HUDEP-2 (cell line): ENCODE data around the gene RCC2.
"Not testable (repeated sequence)": the region's sequence is repeated elsewhere in the genome, so short reads cannot be mapped to it uniquely, and the experiment has no call there.

Experiments used
- DNase-seq, 76 experiments: peaks; one replicate each; lab custom pipeline; 2025; ENCODE audit not compliant: unreplicated experiment in 76 of 76; lab: John Stamatoyannopoulos, UW

The RCC2 gene

DNA sequence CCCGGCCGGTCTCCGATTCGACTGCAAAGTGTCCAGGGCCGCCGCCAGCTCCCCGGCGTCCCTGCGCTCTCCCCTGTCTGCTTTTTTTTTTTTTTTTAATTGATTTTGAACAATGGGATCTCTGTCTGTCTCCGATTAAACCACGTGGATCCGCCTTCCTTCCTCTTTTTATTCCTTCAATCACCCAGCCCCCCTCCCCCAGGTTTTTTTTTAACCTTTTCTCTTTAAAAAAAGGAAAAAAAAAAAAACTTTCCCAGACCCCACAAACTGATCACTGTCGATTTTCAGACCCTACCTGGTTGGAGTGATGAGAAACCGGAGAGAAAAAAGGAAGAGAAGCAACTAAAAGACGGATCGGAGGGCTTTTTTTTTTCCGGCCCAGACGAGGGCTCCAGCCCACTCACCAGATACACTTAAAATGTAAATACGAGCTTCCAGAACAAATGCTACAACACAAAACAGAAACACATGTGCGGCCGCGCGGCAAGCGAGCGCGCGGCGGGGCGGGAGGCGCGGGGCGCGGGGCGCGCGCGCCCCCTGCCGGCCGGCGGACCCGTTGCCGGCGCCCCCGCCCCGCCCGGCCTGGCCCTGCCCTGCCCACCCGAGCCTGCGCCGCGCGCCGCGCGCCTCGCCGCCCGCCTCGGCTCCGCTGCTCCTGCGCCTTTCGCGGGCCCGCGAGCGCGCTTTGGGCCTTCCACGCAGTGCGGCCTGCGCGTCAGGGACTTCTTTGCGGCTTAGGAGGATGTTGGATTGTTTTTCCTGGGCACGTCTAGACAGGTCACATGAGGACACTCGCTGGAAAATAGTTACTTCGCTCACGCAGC is at the start of gene RCC2:
Gene RCC2 (minus strand): TSS at position 428 of the 824 bp plus-strand sequence. CDS start 1,163 bp downstream, outside the sequence.
- DNase-seq = peak in 67 of 76 experiments; percentile 13 to 70 (median 46)

DNA sequence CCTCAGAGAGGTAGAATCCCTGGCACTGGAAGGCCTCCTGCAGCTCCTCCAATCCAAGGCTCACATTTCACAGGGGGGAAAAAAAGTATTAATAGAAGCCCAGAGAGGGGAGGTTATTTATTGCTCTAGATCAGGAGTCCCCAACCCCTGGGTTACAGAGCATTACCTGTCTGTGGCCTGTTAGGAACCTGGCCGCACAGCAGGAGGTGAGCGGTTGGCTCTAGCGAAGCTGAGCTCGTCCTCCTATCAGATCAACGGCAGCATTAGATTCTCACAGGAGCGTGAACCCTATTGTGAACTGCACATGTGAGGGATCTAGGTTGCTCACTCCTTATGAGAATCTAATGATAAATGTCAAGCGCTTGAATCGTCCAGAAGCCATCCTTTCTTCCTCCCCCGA is 46.8 kb upstream of the RCC2 start:
- no peak for DNase-seq

DNA sequence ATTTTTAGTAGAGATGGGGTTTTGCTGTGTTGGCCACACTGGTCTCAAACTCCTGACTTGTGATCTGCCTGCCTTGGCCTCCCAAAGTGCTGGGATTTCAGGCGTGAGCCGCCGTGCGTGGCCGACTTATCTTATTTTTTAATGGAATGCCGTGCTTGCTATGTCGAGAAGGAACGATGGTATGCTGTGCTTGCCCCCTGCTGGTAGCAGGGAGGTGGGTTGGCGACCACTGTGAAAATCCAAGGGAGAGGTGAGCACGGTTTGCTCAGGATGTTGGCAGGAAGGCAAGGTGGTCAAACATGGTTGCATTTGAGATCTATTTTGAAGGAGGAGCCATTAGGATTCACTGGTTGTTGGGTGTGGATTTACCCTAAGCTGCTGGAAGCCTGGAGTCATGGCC is 45.8 kb upstream of the RCC2 start:
- peak in 2 of 76 experiments; percentile 3 to 6 for DNase-seq

DNA sequence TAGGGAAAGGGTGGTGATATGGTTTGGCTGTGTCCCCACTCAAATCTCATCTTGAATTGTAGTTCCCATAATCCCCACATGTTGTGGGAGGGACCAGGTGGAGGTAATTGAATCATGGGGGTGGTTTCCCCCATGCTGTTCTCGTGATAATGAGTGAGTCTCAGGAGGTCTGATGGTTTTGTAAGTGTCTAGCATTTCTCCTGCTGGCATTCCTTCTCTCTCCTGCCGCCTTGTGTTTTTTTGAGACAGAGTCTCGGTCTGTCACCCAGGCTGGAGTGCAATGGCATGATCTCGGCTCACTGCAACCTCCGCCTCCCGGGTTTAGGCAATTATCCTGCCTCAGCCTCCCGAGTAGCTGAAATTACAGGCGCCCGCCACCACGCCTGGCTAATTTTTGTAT is 42.5 kb upstream of the RCC2 start:
- not testable (repeated sequence) for DNase-seq

DNA sequence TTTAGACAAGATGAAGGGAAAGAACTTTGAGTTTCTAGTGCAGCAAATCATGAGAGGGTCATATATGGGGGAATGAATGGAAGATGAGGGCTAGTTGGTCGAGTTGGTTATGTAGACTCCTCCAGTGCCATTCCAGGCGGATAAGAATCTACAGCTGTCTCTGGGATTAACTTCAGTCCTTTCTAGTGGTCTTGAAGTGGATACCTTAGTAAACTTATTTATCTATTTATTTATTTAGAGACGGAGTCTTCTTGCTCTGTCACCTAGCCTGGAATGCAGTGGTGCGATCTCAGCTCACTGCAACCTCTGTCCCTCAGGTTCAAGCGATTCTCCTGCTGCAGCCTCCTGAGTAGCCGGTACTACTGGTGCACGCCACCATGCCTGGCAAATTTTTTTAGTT is 41.4 kb upstream of the RCC2 start:
- no peak for DNase-seq

DNA sequence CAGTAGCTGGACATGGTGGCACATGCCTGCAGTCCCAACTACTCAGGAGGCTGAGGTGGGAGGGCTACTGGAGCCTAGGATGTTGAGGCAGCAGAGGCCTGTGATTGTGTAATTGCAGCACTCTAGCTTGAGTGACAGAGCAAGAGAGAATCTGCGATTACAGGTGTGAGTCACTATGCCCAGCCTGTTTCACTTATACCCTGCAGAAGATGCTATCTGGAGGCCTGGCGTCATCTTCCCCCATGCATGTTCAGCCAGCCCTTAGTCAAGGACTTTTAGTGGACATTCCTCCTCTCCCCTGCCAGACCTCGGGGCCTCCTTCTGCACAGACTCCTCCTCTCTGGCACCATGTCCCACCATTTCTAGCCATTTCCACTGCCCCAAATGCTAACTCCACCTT is 36.3 kb upstream of the RCC2 start:
- peak in 1 of 76 experiments; percentile 7 for DNase-seq

DNA sequence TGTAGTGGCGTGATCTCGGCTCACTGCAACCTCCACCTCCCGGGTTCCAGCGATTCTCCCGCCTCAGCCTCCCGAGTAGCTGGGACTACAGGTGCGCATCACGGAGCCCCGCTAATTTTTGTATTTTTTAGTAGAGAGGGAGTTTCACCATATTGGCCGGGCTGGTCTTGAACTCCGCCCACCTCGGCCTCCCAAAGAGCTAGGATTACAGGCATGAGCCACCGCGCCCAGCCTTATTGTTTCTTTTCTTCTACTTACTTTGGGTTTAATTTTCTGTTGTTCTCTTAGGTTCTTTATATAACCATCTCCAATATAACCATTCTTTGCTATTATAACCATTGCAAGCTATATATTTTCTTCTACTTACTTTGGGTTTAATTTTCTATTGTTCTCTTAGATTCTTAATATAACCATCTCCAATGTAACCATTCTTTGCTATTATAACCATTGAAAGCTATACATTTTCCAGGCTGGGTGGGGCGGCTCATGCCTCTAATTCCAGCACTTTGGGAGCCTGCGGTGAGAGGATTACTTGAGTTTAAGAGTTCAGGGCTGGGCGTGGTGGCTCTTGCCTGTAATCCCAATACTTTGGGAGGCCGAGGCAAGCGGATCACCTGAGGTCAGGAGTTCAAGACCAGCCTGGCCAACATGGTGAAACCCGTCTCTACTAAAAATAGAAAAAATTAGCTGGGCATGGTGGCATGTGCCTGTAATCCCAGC is 35.5 kb upstream of the RCC2 start:
- not testable (repeated sequence) for DNase-seq

DNA sequence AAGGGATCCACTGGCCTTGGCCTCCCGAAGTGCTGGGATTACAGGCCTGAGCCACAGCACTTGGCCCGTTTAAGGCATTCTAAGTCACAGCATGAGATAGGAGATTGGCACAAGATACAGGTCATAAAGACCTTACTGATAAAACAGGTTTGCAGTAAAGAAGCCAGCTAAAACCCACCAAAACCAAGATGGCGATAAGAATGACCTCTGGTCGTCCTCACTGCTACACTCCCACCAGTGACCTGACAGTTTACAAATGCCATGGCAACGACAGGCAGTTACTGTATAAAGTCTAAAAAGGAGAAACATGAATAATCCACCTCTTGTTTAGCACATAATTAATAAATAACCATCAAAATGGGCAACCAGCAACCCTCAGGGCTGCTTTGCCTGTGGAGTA is 33.3 kb upstream of the RCC2 start:
- DNase-seq = peak in 3 of 76 experiments; percentile 9 to 16 (median 15)

DNA sequence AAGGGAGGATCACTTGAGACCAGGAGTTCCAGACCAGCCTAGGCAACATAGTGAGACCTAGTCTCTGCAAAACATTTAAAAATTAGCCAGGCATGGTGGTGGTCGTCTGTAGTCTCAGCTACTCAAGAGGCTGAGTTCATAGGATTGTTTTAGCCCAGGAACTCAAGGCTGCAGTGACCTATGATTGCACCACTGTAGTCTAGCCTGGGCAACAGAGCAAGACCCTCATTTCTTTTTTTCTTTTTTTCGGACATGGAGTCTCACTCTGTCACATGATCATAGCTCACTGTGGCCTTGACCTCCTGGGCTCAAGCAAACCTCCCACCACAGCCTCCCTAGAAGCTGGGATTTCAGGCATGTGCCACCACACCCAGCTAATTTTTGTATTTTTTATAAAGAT is 31.9 kb upstream of the RCC2 start:
- DNase-seq = no peak

DNA sequence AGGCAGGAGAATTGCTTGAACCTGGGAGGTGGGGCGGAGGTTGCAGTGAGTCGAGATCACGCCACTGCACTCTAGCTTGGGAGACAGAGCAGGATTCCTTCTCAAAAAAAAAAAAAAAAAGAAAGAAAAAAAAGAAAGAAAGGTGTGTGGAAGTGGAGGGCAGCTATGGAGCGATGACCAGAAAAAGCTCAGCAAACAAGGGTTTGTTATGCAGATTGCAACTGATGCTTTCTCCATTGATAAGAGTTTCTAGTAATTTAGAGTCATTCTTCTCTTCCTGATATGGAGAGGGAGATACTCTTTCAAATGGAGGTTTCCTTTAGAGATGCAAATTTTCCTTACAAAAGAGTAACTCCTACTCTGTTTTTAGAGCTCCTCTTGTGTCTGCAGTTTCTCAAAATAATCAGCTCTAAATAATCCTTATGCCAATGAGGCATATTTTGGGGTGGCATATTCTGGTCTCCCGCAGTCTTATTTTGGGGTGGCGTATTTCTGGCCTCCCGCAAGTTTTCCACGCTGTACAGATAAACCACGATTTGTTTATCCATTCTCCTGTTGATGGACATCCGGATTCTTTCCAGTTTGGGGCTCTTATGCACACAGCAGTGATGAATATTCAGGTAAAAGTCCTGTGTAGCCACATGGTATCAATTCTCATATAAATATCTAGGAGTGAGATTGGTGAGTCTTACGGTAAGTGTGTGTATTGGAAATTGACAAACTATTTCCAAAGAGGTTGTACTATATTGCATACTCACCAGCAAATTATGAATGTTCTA is 30.7 kb upstream of the RCC2 start:
- no peak for DNase-seq

DNA sequence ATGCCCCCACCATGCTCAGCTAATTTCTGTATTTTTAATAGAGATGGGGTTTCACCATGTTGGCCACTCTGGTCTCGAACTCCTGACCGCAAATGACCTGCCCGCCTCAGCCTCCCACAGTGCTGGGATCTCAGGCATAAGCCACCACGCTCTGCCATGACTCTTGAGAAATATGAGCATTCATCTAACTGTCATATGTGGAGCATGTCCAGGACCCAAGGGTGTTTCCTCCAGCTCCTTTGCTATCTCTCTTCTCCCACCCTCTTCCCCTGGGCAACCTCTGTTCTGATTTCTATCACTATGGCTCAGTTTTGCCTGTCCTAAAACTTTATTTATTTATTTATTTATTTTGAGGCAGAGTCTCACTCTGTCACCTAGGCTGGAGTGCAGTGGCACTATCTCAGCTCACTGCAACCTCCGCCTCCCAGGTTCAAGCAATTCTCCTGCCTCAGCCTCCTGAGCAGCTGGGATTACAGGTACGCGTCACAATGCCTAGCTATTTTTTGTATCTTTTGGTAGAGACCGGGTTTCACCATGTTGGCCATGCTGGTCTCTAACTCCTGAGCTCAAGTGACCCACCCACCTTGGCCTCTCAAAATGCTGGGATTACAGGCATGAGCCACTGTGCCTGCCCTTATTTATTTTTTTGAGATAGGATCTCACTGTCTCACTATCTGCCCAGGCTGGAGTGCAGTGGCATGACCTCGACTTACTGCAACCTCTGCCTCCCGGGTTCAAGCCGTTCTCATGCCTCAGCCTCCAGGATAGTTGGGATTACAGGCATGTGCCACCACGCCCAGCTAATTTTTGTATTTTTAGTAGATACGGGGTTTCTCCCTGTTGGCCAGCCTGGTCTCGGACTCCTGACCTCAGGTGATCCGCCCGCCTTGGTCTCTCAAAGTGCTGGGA is 29.1 kb upstream of the RCC2 start:
- DNase-seq = peak in 2 of 76 experiments; percentile 5 to 10

DNA sequence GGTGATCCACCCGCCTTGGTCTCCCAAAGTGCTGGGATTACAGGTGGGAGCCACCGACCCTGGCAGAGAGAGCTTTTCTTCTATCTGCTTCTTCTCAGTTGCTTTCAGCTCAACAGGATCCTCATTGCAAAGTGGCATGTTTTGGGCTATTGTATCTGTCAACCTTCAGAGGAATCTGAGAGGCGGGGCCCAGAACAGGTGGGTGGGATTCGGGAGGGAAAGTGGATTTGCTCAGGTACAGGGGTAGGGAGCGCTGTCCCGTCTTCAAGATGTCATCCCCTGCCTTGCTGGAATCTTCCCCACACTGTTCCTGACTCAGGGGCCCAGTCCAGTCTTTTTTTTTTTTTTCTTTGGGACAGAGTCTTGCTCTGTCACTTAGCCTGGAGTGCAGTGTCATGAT is 26.9 kb upstream of the RCC2 start:
- no peak for DNase-seq

DNA sequence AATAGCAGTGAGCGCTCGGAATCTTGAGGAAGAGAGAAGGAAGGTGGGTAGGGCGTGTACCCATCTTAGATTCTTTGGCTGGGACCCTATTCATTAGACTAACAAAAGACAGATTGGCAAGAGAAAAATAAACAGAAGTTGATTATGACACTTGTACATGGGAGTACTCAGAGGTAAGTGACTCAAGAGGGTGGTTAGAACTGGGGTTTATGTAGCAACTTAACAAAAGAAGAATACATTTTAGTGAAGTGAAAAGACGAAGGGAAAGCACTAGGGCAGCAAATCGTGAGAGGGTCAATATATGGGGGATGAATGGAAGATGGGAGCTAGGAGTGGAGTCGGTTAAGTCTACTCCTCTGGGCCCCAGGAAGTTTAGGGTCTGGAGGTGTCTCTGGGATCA is 25.8 kb upstream of the RCC2 start:
- no peak for DNase-seq

DNA sequence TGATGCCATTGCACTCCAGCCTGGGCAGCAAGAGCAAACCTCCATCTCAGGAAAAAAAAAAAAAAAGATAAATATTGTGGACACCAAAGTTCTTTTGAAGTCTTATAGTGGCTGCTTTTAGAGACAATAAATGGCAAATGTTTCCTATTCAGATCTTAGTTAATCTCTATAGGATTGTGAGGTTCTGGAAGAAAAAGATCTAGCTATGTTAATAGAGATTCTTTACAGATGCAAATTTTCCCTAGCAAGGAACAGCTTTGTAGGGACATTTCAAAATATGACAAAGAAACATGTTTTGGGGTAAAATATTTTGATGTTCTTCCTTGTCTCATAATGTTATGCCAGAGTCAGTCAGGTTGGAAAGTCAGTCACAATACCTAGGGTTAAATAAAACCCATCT is 24.5 kb upstream of the RCC2 start:
- no peak for DNase-seq

DNA sequence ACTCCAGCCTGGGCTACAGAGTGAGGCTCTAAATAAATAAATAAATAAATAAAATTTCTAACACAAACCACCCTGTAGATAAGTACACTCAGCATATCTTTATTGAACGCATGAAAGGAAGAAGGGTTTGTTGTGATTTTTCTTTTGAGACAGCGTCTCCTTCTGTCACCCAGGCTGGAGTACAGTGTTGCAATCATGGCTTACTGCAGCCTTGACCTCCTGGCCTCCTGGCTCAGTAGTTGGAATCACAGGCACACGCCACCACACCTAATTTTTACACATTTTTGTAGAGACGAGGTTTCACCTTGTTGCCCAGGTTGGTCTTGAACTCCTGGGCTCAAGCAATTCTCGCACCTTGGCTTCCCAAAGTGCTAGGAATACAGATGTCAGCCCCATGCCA is 23.2 kb upstream of the RCC2 start:
- no peak for DNase-seq

DNA sequence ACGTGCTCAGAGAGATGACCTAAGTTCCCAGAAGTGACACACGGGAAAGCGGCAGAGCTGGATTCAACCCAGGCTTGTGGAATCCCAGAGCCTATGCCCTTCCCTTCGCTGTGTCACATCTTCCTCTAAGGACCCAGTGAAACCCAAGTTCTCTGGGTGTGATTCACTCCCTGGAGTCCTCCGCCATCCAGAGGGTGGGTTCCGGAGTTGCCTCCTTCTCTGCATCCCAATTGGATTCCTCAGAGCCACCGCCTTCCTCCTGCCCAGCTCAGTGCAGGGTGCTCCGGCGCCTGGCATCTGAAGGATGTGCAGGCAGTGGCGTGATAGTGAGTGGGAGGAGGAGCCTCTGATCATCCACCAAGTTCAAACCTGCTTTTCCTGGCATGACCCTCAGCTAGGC is 20.7 kb upstream of the RCC2 start:
- DNase-seq = no peak

DNA sequence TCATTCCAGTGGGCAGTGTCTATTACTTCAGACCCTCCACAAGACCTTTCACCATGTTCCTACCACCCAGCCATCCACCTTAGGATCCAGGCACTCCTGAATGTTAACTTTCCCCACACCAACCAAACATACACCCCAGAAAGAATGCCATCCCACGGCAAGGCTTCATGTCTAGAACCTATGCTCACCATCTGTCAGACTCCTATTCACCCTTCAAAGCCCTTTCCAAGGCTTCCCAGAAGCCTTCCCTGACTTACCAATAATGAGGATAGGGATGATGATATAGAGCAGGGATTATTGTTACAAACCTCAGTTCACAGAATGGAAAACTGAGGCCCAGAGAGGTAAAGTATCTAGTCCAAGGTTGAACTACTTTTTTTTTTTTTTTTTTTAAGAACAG is 19.3 kb upstream of the RCC2 start:
- no peak for DNase-seq

DNA sequence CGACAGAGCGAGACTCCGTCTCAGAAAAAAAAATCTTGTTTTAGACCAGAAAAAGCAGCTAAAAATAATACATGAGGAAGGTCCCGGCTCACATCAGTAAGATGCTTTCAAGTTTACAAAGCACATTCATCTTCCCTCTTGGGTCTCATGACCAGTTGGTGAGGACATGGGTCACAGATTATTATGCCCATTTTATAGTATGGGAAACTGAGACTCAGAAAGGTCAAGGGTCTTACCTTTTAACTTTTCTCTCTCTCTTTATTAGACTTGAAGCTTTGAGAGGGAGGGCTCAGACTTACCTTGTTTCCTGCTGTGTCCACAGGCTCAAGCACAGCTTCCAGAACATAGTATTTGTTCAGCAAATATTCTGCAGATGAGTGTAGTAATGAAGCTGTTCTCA is 13.2 kb upstream of the RCC2 start:
- DNase-seq = no peak

DNA sequence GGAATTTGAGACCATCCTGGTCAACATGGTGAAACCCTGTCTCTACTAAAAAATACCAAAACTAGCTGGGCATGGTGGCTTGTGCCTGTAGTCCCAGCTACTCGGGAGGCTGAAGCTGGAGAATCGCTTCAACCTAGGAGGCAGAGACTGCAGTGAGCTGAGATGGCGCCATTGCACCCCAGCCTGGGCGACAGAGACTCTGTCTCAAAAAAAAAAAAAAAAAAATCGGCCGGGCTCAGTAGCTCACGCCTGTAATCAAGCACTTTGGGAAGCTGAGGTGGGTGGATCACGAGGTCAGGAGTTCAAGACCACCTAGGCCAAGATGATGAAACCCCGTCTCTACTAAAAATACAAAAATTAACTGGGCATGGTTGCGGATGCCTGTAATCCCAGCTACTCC is 12.7 kb upstream of the RCC2 start:
- DNase-seq = not testable (repeated sequence)

DNA sequence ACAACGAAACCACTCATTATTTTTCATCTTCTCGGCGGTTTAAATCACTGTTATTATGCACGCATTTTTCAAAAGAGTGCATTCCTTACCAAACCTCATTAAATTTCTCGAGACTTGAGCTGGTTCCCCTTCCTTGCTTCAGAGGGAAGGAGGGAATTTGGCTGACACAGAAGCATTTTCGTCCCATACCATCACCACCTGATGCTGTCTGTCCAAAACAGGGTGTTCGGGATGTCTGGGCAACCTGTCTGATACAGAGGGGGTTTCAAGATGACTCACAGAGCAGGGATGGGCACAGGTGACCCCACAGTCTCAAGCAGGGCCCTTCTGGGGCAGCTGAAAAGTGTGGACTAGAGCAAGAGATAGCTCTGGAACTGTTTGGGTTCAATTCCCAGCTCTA is 12.3 kb upstream of the RCC2 start:
- no peak for DNase-seq
